ENCODE results near the gene BAZ1A. TPM values are rescaled to one million over a fixed set of nuclear protein-coding genes. Genes with fewer than 3 reads are reported as not detected.
A peak's percentile ranks its signal among the peaks of the same experiment; 100 is the strongest.
"Not testable (repeated sequence)": the region's sequence is repeated elsewhere in the genome, so short reads cannot be mapped to it uniquely, and the experiment has no call there.

The BAZ1A gene
- polyA plus RNA-seq, 1 donor from 2014 or later, result 20.6 TPM

- peaks cover 0 to 11% (median 5%) of the 10 kb centered on the region in 3 donors for H3K4me1 Mint-ChIP-seq
- not testable (repeated sequence) for H3K36me3 Mint-ChIP-seq, H3K4me3 Mint-ChIP-seq, H3K27me3 Mint-ChIP-seq, H3K9me3 Mint-ChIP-seq
- H3K27ac Mint-ChIP-seq, result peak overlapping the region in 1 of 3 donors; percentile 45
Observed at GRCh38 chr14:34740139-34740538, 135.0 kb downstream of the BAZ1A start.

GRCh38 chr14:34737079-34737478 lies 138.1 kb downstream of the BAZ1A start:
- not testable (repeated sequence) for H3K9me3 Mint-ChIP-seq, H3K4me1 Mint-ChIP-seq, H3K4me3 Mint-ChIP-seq, H3K27me3 Mint-ChIP-seq, H3K36me3 Mint-ChIP-seq, H3K27ac Mint-ChIP-seq

GRCh38 chr14:34733245-34733644 lies 141.9 kb downstream of the BAZ1A start:
- Mint-ChIP-seq H3K27me3 (no peaks in the 10 kb centered on the region), H3K9me3 (no peaks in the 10 kb centered on the region), H3K4me1 (peaks cover 0 to 4% (median 0%) of the 10 kb centered on the region in 3 donors), H3K4me3 (no peak overlapping the region), H3K36me3 (no peaks in the 10 kb centered on the region), H3K27ac (no peak overlapping the region)

- Mint-ChIP-seq H3K4me3 (no peak overlapping the region), H3K27me3 (no peaks in the 10 kb centered on the region), H3K4me1 (peaks cover 0 to 4% (median 0%) of the 10 kb centered on the region in 3 donors), H3K36me3 (no peaks in the 10 kb centered on the region), H3K27ac (no peak overlapping the region), H3K9me3 (no peaks in the 10 kb centered on the region)
Observed at GRCh38 chr14:34732802-34733201, 142.4 kb downstream of the BAZ1A start.

GRCh38 chr14:34723867-34724266 lies 151.3 kb downstream of the BAZ1A start:
- Mint-ChIP-seq H3K27me3 (no peaks in the 10 kb centered on the region), H3K9me3 (no peaks in the 10 kb centered on the region), H3K27ac (no peak overlapping the region), H3K4me1 (peaks cover 0 to 4% (median 2%) of the 10 kb centered on the region in 3 donors), H3K4me3 (no peak overlapping the region), H3K36me3 (no peaks in the 10 kb centered on the region)

GRCh38 chr14:34722723-34723545 lies 152.2 kb downstream of the BAZ1A start:
- no peaks in the 10 kb centered on the region for H3K36me3 Mint-ChIP-seq
- no peaks in the 10 kb centered on the region for H3K9me3 Mint-ChIP-seq
- no peak overlapping the region for H3K4me3 Mint-ChIP-seq
- H3K4me1 Mint-ChIP-seq, result peaks cover 0 to 2% (median 0%) of the 10 kb centered on the region in 3 donors
- H3K27ac Mint-ChIP-seq, result no peak overlapping the region
- H3K27me3 Mint-ChIP-seq, result no peaks in the 10 kb centered on the region

- peaks cover 0 to 2% (median 0%) of the 10 kb centered on the region in 3 donors for H3K4me1 Mint-ChIP-seq
- H3K9me3 Mint-ChIP-seq, result no peaks in the 10 kb centered on the region
- H3K27me3 Mint-ChIP-seq, result no peaks in the 10 kb centered on the region
- H3K4me3 Mint-ChIP-seq, result no peak overlapping the region
- H3K27ac Mint-ChIP-seq, result no peak overlapping the region
- no peaks in the 10 kb centered on the region for H3K36me3 Mint-ChIP-seq
Observed at GRCh38 chr14:34721129-34721528, 154.0 kb downstream of the BAZ1A start.

- Mint-ChIP-seq H3K9me3 (no peaks in the 10 kb centered on the region), H3K27me3 (no peaks in the 10 kb centered on the region), H3K27ac (no peak overlapping the region), H3K4me1 (peaks cover 7 to 10% (median 8%) of the 10 kb centered on the region in 3 donors), H3K4me3 (no peak overlapping the region), H3K36me3 (no peaks in the 10 kb centered on the region)
Observed at GRCh38 chr14:34718750-34719304, 156.3 kb downstream of the BAZ1A start.

- H3K36me3 Mint-ChIP-seq, result peaks cover 3% of the 10 kb centered on the region
- peak overlapping the region; percentile 18 to 88 (median 83) for H3K27ac Mint-ChIP-seq
- no peaks in the 10 kb centered on the region for H3K9me3 Mint-ChIP-seq
- peak overlapping the region; percentile 82 to 95 (median 90) for H3K4me3 Mint-ChIP-seq
- no peaks in the 10 kb centered on the region for H3K27me3 Mint-ChIP-seq
- peaks cover 26 to 29% (median 26%) of the 10 kb centered on the region in 3 donors for H3K4me1 Mint-ChIP-seq
Observed at GRCh38 chr14:34715127-34715863, 159.9 kb downstream of the BAZ1A start.

- peaks cover 3% of the 10 kb centered on the region for H3K36me3 Mint-ChIP-seq
- H3K4me1 Mint-ChIP-seq, result peaks cover 26 to 29% (median 26%) of the 10 kb centered on the region in 3 donors
- H3K9me3 Mint-ChIP-seq, result no peaks in the 10 kb centered on the region
- peak within 1 kb of the TSS; percentile 75 to 96 (median 95) for H3K27ac Mint-ChIP-seq
- peak within 1 kb of the TSS; percentile 93 to 97 (median 94) for H3K4me3 Mint-ChIP-seq
- H3K27me3 Mint-ChIP-seq, result no peaks in the 10 kb centered on the region
Observed at GRCh38 chr14:34714320-34715126, 160.6 kb downstream of the BAZ1A start, which contains the start of gene CFL2. TSS of gene CFL2 (minus strand) at chr14:34714593. CDS start at chr14:34714540, 53 bp downstream.

GRCh38 chr14:34713681-34714319 lies 161.4 kb downstream of the BAZ1A start:
- Mint-ChIP-seq H3K27me3 (no peaks in the 10 kb centered on the region), H3K27ac (peak overlapping the region; percentile 75 to 96 (median 95)), H3K9me3 (no peaks in the 10 kb centered on the region), H3K36me3 (peaks cover 3% of the 10 kb centered on the region), H3K4me3 (peak overlapping the region; percentile 93 to 97 (median 94)), H3K4me1 (peaks cover 26 to 29% (median 26%) of the 10 kb centered on the region in 3 donors)

- peak overlapping the region; percentile 93 to 97 (median 94) for H3K4me3 Mint-ChIP-seq
Observed at GRCh38 chr14:34713122-34713680, 162.0 kb downstream of the BAZ1A start.

GRCh38 chr14:34711796-34712712 lies 163.1 kb downstream of the BAZ1A start:
- Mint-ChIP-seq H3K4me3 (peak overlapping the region in 1 of 4 donors; percentile 73), H3K9me3 (no peaks in the 10 kb centered on the region), H3K27ac (no peak overlapping the region)

More at GRCh38 chr14:34713122-34713680, 162.0 kb downstream of the BAZ1A start:
- peaks cover 3% of the 10 kb centered on the region for H3K36me3 Mint-ChIP-seq
- H3K27ac Mint-ChIP-seq, result peak overlapping the region; percentile 75 to 96 (median 95)
- no peaks in the 10 kb centered on the region for H3K27me3 Mint-ChIP-seq
- H3K4me1 Mint-ChIP-seq, result peaks cover 26 to 29% (median 26%) of the 10 kb centered on the region in 3 donors
- no peaks in the 10 kb centered on the region for H3K9me3 Mint-ChIP-seq

More at GRCh38 chr14:34711796-34712712, 163.1 kb downstream of the BAZ1A start:
- peaks cover 26 to 29% (median 26%) of the 10 kb centered on the region in 3 donors for H3K4me1 Mint-ChIP-seq
- no peaks in the 10 kb centered on the region for H3K27me3 Mint-ChIP-seq
- peaks cover 3% of the 10 kb centered on the region for H3K36me3 Mint-ChIP-seq
